ENCODE measurements around the gene TALDO1. TPM values are rescaled to one million over a fixed set of nuclear protein-coding genes. Genes with fewer than 3 reads are reported as not detected.
A peak's percentile ranks its signal among the peaks of the same experiment; 100 is the strongest.

The TALDO1 gene
- total RNA-seq, 2 donors from 2014 or later: 132 to 232 TPM

GRCh38 chr11:704781-705645 lies 42.3 kb upstream of the TALDO1 start:
- Histone ChIP-seq H3K4me1 (ENCODE audit: control insufficient read depth in 1 of 2, low read depth in 2 of 2) (peaks cover 22 to 56% of the 10 kb centered on the region in 2 donors), H3K27me3 (replicated peaks; ENCODE audit: insufficient read depth) (no peaks in the 10 kb centered on the region), H3K36me3 (peaks cover 8% of the 10 kb centered on the region), H3K27ac (peak overlapping the region; percentile 80 to 95), H3K9me3 (no peaks in the 10 kb centered on the region), H3K4me3 (peak overlapping the region; percentile 92)
- TF ChIP-seq CTCF (IDR thresholded peaks at IDR 0.05): no peak
- ATAC-seq (ENCODE audit: insufficient number of reproducible peaks, low FRiP score, low read depth) (no peak), DNase-seq (ENCODE audit: low spot score) (no peak)

DNA sequence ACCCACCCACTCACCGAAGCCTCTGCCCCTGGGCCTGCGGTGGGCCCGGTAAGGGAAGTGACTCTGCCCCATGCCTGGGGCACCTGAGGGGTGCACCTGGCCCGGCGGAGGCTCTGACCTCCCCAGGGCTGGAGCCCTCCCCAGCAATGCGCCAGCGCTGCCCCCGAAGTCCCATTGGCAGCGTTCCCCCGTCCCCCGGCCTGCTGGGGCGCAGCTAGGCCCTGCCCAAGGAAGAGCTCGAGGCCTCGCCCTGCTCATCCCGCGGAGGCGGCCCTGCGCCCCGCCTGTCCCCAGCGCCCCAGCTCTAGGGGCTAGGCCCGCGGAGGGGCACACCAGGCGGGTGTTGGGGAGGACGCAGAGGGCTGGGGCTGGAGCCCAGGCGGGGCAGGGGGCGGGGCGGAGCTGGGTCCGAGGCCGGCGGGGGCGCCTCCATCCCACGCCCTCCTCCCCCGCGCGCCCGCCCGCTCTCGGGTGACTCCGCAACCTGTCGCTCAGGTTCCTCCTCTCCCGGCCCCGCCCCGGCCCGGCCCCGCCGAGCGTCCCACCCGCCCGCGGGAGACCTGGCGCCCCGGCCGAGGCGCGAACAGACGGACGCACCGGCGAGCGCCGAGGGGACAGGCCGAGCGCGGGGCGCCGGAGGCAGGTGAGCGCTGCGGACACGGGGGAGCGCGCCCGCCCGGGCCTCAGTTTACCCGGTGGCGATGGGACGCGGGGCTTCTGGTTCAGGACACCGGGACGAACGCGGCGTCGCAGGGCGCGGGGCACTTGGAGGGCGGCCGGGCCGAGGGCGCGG lies 41.4 kb upstream of the TALDO1 start, which contains the start of gene EPS8L2:
Gene EPS8L2, plus strand, starts transcription at position 586 of the 793 bp plus-strand sequence. CDS start 3,177 bp downstream, outside the sequence.
- H3K36me3 ChIP-seq: peaks cover 3% of the 10 kb centered on the region
- peaks cover 22 to 56% of the 10 kb centered on the region in 2 donors for H3K4me1 ChIP-seq (ENCODE audit: control insufficient read depth in 1 of 2, low read depth in 2 of 2)
- no peaks in the 10 kb centered on the region for H3K9me3 ChIP-seq
- peak within 1 kb of the TSS; percentile 80 to 95 for H3K27ac ChIP-seq
- TF ChIP-seq CTCF (IDR thresholded peaks at IDR 0.05): no peak
- ATAC-seq (ENCODE audit: insufficient number of reproducible peaks, low FRiP score, low read depth) (no peak), DNase-seq (ENCODE audit: low spot score) (no peak)
- no peaks in the 10 kb centered on the region for H3K27me3 ChIP-seq (replicated peaks; ENCODE audit: insufficient read depth)
- peak within 1 kb of the TSS; percentile 92 for H3K4me3 ChIP-seq

- no peaks in the 10 kb centered on the region for H3K36me3 ChIP-seq
- peak overlapping the region; percentile 92 for H3K4me3 ChIP-seq
- H3K9me3 ChIP-seq: no peaks in the 10 kb centered on the region
- no peak for DNase-seq (ENCODE audit: low spot score)
- no peaks in the 10 kb centered on the region for H3K27me3 ChIP-seq (replicated peaks; ENCODE audit: insufficient read depth)
- peaks cover 22 to 56% of the 10 kb centered on the region in 2 donors for H3K4me1 ChIP-seq (ENCODE audit: control insufficient read depth in 1 of 2, low read depth in 2 of 2)
- no peak for TF ChIP-seq CTCF (IDR thresholded peaks at IDR 0.05)
- H3K27ac ChIP-seq: peak overlapping the region; percentile 80 to 95
- peak; percentile 50 for ATAC-seq (ENCODE audit: insufficient number of reproducible peaks, low FRiP score, low read depth)
Measured at GRCh38 chr11:706439-706956, 40.8 kb upstream of the TALDO1 start.

DNA sequence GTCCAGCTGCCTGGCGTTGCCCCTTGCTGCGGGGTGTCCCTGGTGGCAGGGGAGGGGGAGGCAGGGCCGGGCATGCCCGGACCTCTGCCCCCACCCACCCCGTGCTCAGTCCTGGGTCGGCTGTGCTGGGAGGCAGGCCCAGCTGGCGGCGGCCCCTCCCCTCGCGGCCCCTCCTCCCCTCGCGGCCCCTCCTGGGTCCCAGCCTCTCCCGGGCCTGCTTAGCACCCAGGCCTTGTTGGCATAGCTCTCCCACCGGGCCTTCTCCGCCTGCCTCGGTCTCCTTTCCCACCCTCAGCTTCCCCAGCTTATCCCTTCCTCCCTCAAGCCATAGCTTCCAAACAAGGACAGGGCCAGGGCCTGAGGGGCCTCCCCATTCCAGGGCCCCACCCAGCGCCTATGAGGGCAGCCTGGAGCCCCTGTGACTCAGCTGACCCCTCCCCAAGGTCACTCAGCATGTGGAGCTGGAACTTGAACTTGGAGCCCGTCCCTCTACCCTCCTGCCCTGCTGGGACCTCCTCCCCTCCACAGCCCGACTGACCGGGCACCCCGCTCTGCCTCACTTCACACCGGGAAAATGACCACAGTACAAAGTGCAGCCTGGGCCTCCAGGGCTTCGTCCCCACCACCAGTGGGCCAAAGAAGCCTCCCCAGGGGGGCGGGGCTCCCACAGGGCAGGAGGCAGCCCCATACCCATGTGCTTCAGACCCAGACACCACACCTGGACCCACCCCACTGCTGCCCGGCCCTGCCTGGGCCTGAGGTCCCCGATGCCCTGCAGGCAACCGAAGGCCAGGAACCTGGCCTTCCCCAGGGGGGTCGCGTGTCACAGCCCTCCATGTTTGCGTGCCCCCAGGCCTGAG lies 40.1 kb upstream of the TALDO1 start:
- Histone ChIP-seq H3K27me3 (replicated peaks; ENCODE audit: insufficient read depth) (no peaks in the 10 kb centered on the region), H3K36me3 (no peaks in the 10 kb centered on the region), H3K27ac (peak overlapping the region; percentile 80 to 95), H3K4me1 (ENCODE audit: control insufficient read depth in 1 of 2, low read depth in 2 of 2) (peaks cover 22 to 55% of the 10 kb centered on the region in 2 donors), H3K4me3 (peak overlapping the region; percentile 92), H3K9me3 (no peaks in the 10 kb centered on the region)
- peak; percentile 23 for ATAC-seq (ENCODE audit: insufficient number of reproducible peaks, low FRiP score, low read depth)
- peak; percentile 27 for TF ChIP-seq CTCF (IDR thresholded peaks at IDR 0.05)
- no peak for DNase-seq (ENCODE audit: low spot score)

Measured in thoracic aorta (tissue), 2 donors.